Esophagus squamous epithelium (tissue), 5 donors: ENCODE data around the gene GMCL2. TPM values are rescaled to one million over a fixed set of nuclear protein-coding genes. Genes with fewer than 3 reads are reported as not detected.

ENCODE experiments used
- DNase-seq: peaks from one replicate; lab custom pipeline; 2025; lab: John Stamatoyannopoulos, UW
- H3K27ac ChIP-seq, 4 donors: fragments of 200-600 bp; sonication (generic); one replicate each; pipeline ENCODE4 v1.5.1; 2016 to 2019; ENCODE audit warnings: mild to moderate bottlenecking in 1 of 4
- H3K27me3 ChIP-seq, 4 donors: fragments of 200-600 bp; sonication (generic); 1 replicate in 3 of 4; 2 replicates in 1 of 4; pipeline versions ENCODE4 v1.5.1 to v1.6.0; 2017 to 2021; ENCODE audit warnings: antibody characterized with exemption in 1 of 4
- H3K36me3 ChIP-seq, 3 donors: fragments of 200-600 bp; sonication (generic); one replicate each; pipeline ENCODE4 v1.5.1; 2016 to 2019
- H3K4me1 ChIP-seq, 3 donors: fragments of 200-600 bp; sonication (generic); one replicate each; pipeline ENCODE4 v1.5.1; 2017 to 2019
- H3K4me3 ChIP-seq, 4 donors: fragments of 200-600 bp; sonication (generic); 1 replicate in 3 of 4; 2 replicates in 1 of 4; pipeline ENCODE4 v1.5.1; 2016 to 2019; ENCODE audit warnings: mild to moderate bottlenecking in 2 of 4, moderate library complexity in 1 of 4
- H3K9me3 ChIP-seq, 3 donors: fragments of 200-600 bp; sonication (generic); one replicate each; pipeline ENCODE4 v1.5.1; 2016 to 2019
- POLR2A ChIP-seq, 4 donors: fragments of 450-650 bp; IDR thresholded peaks; one replicate each; pipeline ENCODE4 v1.6.1; 2017; ENCODE audit warnings: antibody characterized with exemption in 4 of 4, mild to moderate bottlenecking in 4 of 4, moderate library complexity in 3 of 4
- WGBS, 2 donors: methylation state at CpG; one replicate each; pipeline ENCODE4 v1.1.5; 2018; 5-methylcytosine and 5-hydroxymethylcytosine counted together
- intact Hi-C: fragments of 100-400 bp; cut with DNase I; formaldehyde crosslinking; loops from one replicate; pipeline ENCODE4 v1.15.0; 2022
- total RNA-seq, 4 donors: library from RNA; depleted of rRNA; stranded (reverse); fragments of >200 nt; gene quantifications; one replicate each; pipeline ENCODE4 v1.1.0, GENCODE V29; 2016
- TF ChIP-seq, protein P1 (sequence below), 6 experiments: fragments of 450-650 bp in 4 of 6; fragments of 200-600 bp in 2 of 6; sonication (generic) in 2 of 6; IDR thresholded peaks; one replicate each; pipeline ENCODE4 v1.5.1; 2016 to 2019; ENCODE audit warnings: antibody characterized with exemption in 6 of 6, mild to moderate bottlenecking in 4 of 6, moderate library complexity in 4 of 6
- donor health status: DM: yes; HTN: yes; CAD: no.

Gene GMCL2
- total RNA-seq, 4 donors from 2014 or later = not detected

DNA sequence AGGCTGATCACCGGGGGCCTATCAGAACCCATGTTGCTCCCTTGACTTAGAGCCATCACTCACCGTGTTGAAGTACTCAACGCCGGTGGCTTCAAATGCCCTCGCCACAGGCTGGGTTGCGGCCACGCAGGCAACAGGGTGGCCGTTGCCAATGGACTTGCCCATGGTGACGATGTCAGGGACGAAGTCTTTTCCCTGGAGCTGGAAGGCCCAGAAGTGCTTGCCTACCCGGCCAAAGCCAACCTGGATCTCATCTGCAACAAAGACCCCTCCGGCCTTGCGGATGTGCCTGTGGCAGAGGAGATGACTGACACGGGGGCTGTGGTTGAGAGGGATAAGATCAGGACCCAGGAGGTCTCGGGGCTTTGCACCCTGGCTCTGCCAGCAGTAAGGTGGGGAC is 35.1 kb upstream of the GMCL2 start:
- H3K9me3 ChIP-seq = no peaks in the 10 kb centered on the region
- H3K27ac ChIP-seq = no peak overlapping the region
- DNase-seq = no peak
- H3K4me1 ChIP-seq = no peaks in the 10 kb centered on the region
- intact Hi-C loops = no loop called here
- 89% methylated on average over 11 of the region's 15 CpGs; no CpG with 5 or more reads in 1 of the 2 donors for WGBS, 2 donors
- peaks cover 4 to 99% (median 6%) of the 10 kb centered on the region in 3 donors for H3K36me3 ChIP-seq
- no peaks in the 10 kb centered on the region for H3K27me3 ChIP-seq
- no peak overlapping the region for H3K4me3 ChIP-seq
- TF ChIP-seq POLR2A (IDR thresholded peaks at IDR 0.05) = no peak
- TF ChIP-seq, protein P1, sequence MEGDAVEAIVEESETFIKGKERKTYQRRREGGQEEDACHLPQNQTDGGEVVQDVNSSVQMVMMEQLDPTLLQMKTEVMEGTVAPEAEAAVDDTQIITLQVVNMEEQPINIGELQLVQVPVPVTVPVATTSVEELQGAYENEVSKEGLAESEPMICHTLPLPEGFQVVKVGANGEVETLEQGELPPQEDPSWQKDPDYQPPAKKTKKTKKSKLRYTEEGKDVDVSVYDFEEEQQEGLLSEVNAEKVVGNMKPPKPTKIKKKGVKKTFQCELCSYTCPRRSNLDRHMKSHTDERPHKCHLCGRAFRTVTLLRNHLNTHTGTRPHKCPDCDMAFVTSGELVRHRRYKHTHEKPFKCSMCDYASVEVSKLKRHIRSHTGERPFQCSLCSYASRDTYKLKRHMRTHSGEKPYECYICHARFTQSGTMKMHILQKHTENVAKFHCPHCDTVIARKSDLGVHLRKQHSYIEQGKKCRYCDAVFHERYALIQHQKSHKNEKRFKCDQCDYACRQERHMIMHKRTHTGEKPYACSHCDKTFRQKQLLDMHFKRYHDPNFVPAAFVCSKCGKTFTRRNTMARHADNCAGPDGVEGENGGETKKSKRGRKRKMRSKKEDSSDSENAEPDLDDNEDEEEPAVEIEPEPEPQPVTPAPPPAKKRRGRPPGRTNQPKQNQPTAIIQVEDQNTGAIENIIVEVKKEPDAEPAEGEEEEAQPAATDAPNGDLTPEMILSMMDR (IDR thresholded peaks at IDR 0.05) = no peak

DNA sequence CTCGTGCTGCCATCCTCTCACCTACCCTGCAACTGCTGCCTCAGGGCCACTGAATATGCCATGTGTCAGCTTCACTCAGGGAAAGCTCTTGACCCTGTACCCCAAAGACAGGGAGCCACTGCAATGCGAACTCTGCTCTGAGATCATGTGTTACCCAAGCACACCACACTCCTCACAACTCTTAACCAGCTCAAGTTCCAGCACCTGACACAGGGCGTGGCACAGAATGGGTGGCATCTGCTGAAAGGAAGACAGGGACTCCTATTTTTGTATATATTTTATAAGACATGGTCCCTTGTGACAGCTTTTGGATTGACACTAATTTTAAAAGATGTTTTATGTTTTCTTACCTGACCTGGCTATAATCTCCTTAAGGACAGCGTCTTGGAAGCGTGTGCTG is 34.7 kb upstream of the GMCL2 start:
- no peaks in the 10 kb centered on the region for H3K4me1 ChIP-seq
- TF ChIP-seq, protein P1 (IDR thresholded peaks at IDR 0.05) = no peak
- no peak for TF ChIP-seq POLR2A (IDR thresholded peaks at IDR 0.05)
- no peak overlapping the region for H3K4me3 ChIP-seq
- no peak for DNase-seq
- WGBS, 2 donors = 79 to 83% methylated on average over 3 to 4 of the region's 5 CpGs
- peaks cover 4 to 99% (median 9%) of the 10 kb centered on the region in 3 donors for H3K36me3 ChIP-seq
- H3K9me3 ChIP-seq = no peaks in the 10 kb centered on the region
- no peak overlapping the region for H3K27ac ChIP-seq
- intact Hi-C loops = no loop called here
- no peaks in the 10 kb centered on the region for H3K27me3 ChIP-seq

DNA sequence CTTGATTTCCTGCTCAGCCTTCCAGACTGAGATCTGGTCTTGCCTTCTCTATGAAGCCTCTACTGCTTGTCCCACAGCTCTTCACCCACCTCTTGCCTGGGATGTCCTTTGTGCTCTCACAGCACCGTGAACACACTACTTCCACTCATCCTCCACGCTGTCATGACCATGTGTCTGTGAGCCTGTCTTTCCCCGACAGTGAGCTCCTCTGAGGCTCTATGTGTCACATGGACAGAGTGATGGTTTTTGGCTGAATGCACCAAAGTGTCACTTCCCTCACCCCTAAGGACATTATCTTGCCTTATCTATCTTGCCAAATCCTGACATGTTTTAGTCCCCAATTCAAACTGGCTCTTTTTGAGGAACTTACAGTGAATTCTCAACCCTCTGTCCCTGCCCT is 34.1 kb upstream of the GMCL2 start:
- WGBS, 2 donors = 62 to 77% methylated on average over 3 of the region's 3 CpGs
- DNase-seq = no peak
- no peaks in the 10 kb centered on the region for H3K27me3 ChIP-seq
- H3K4me3 ChIP-seq = no peak overlapping the region
- H3K4me1 ChIP-seq = no peaks in the 10 kb centered on the region
- H3K27ac ChIP-seq = no peak overlapping the region
- TF ChIP-seq POLR2A (IDR thresholded peaks at IDR 0.05) = no peak
- TF ChIP-seq, protein P1 (IDR thresholded peaks at IDR 0.05) = no peak
- intact Hi-C loops = no loop called here
- H3K9me3 ChIP-seq = no peaks in the 10 kb centered on the region
- peaks cover 4 to 99% (median 13%) of the 10 kb centered on the region in 3 donors for H3K36me3 ChIP-seq

- Histone ChIP-seq H3K9me3 (no peaks in the 10 kb centered on the region), H3K36me3 (peaks cover 27 to 99% (median 30%) of the 10 kb centered on the region in 3 donors), H3K4me1 (peaks cover 0 to 11% (median 3%) of the 10 kb centered on the region in 3 donors), H3K27ac (no peak overlapping the region), H3K27me3 (no peaks in the 10 kb centered on the region), H3K4me3 (no peak overlapping the region)
- 62 to 81% methylated on average over 3 of the region's 3 CpGs for WGBS, 2 donors
- no peak for DNase-seq
- intact Hi-C loops = no loop called here
- TF ChIP-seq, protein P1 (IDR thresholded peaks at IDR 0.05) = no peak
- no peak for TF ChIP-seq POLR2A (IDR thresholded peaks at IDR 0.05)
These were observed 31.7 kb upstream of the GMCL2 start for GRCh38 chr5:178218827-178219226.

DNA sequence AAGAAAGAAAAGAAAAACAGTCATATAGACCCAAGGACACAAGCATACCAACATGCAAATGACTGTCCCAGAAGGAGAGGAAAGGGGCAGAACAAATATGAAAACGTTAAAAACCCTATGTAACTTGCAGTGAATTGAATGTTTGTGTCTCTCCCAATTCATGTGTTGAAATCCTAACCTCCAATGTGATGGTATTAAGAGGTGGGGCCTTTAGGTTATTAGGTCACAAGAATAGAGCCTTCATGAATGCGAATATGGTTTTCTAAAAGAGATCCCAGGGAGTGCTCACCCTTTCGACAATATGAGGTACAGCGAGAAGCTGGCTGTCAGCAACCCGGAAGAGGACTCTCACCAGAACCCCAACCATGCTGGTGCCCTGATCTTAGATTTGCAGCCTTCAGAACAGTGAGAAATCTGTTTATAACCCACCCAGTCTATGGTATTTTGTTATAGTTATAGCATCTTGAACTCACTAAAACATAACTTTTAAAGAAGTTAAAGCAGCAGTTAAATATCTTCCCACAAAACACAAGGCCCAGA is 31.1 kb upstream of the GMCL2 start:
- Histone ChIP-seq H3K36me3 (peaks cover 32 to 99% (median 33%) of the 10 kb centered on the region in 3 donors), H3K4me1 (peaks cover 0 to 11% (median 3%) of the 10 kb centered on the region in 3 donors), H3K27ac (no peak overlapping the region), H3K9me3 (no peaks in the 10 kb centered on the region), H3K27me3 (no peaks in the 10 kb centered on the region), H3K4me3 (no peak overlapping the region)
- 78 to 81% methylated on average over 5 of the region's 5 CpGs for WGBS, 2 donors
- intact Hi-C loops = no loop called here
- no peak for DNase-seq
- TF ChIP-seq POLR2A (IDR thresholded peaks at IDR 0.05) = no peak
- TF ChIP-seq, protein P1 (IDR thresholded peaks at IDR 0.05) = no peak
